SK-N-MC (cell line): ENCODE data around the gene IL4R.
"Not testable (repeated sequence)": the region's sequence is repeated elsewhere in the genome, so short reads cannot be mapped to it uniquely, and the experiment has no call there.

Source experiments
- DNase-seq: peaks from one replicate; pipeline ENCODE4 v3.0.0-alpha.2; 2011; ENCODE audit warnings: low read depth, low spot score
- H3K27ac ChIP-seq: fragments of 200-600 bp; sonication (generic); 2 replicates; pipeline ENCODE4 v1.5.1; 2016; ENCODE audit warnings: mixed run types
- H3K36me3 ChIP-seq: fragments of 200-600 bp; sonication (generic); 2 replicates; pipeline ENCODE4 v1.6.1; 2017; ENCODE audit warnings: antibody characterized with exemption, low read length, mixed read lengths; ENCODE audit not compliant: insufficient read depth
- H3K4me3 ChIP-seq: fragments of 200-600 bp; sonication (generic); 2 replicates; pipeline ENCODE4 v1.5.1; 2016
- H3K9ac ChIP-seq: fragments of 200-600 bp; sonication (generic); 2 replicates; pipeline ENCODE4 v1.8.0; 2017; ENCODE audit warnings: mixed run types, mixed read lengths; ENCODE audit not compliant: insufficient read length
- H3K9me3 ChIP-seq: fragments of 200-600 bp; sonication (generic); 2 replicates; pipeline ENCODE4 v1.6.1; 2017; ENCODE audit warnings: low read depth, mild to moderate bottlenecking, antibody characterized with exemption, low read length, moderate library complexity, mixed read lengths
- EZH2 ChIP-seq: fragments of 200-600 bp; sonication (generic); IDR thresholded peaks from one replicate; pipeline ENCODE4 v1.6.1; 2017; ENCODE audit warnings: antibody characterized with exemption
- FOXP2 ChIP-seq: optimal IDR thresholded peaks from 2 replicates; pipeline ENCODE3; 2011; ENCODE audit warnings: mild to moderate bottlenecking, moderate library complexity; ENCODE audit not compliant: insufficient read depth; ENCODE audit errors: extremely low read length, control extremely low read depth
- POLR2AphosphoS5 ChIP-seq: IDR thresholded peaks from 2 replicates; pipeline ENCODE4 v1.6.1; 2012; ENCODE audit warnings: mild to moderate bottlenecking, low read depth, low read length, borderline replicate concordance

IL4R gene

DNA sequence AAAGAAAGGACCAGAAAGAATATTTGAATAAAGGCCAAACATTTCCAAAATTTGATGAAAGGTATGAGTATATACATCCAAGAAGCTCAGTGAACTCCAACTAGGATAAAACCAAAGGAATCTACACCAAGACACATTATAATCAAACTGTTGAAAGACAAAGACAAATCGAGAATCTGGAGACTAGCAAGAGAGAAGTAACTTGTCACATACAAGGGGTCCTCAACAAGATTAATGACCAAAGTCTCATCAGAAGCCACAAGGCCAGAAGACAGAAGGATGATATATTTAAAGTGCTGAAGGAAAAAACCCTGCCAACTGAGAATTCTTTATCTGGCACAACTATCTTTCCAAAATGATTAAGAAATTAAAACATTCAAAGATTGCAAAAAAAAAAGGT is 78.9 kb downstream of the IL4R start:
- H3K9ac ChIP-seq, result no peak overlapping the region
- no peak for DNase-seq
- H3K9me3 ChIP-seq, result peaks cover 5% of the 10 kb centered on the region; the same call in 1 of the 2 replicates
- no peak overlapping the region for H3K4me3 ChIP-seq
- TF ChIP-seq POLR2AphosphoS5 (no peak), FOXP2 (no peak), EZH2 (no peak)
- H3K36me3 ChIP-seq, result no peaks in the 10 kb centered on the region
- no peak overlapping the region for H3K27ac ChIP-seq

DNA sequence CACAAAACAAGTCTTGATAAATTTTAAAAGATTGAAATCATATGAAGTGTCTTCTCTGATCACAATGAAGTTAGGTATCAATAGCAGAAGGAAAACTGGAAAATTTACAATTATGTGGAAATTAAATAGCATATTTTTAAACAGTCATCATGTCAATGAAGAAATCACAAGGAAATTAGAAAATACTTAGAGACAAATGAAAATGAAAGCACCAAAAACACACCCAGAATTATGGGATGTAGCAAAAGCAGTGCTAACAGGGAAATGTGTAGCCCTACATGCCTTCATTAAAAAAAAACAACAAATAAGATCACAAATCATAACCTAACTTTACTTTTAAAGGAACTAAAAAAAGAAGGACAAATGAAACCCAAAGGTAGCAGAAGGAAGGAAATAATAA is 80.7 kb downstream of the IL4R start:
- Histone ChIP-seq H3K36me3 (no peaks in the 10 kb centered on the region), H3K9me3 (peaks cover 5% of the 10 kb centered on the region; the same call in 1 of the 2 replicates), H3K9ac (no peak overlapping the region), H3K4me3 (no peak overlapping the region), H3K27ac (no peak overlapping the region)
- no peak for TF ChIP-seq POLR2AphosphoS5
- TF ChIP-seq FOXP2, result no peak
- no peak for TF ChIP-seq EZH2
- DNase-seq, result no peak

DNA sequence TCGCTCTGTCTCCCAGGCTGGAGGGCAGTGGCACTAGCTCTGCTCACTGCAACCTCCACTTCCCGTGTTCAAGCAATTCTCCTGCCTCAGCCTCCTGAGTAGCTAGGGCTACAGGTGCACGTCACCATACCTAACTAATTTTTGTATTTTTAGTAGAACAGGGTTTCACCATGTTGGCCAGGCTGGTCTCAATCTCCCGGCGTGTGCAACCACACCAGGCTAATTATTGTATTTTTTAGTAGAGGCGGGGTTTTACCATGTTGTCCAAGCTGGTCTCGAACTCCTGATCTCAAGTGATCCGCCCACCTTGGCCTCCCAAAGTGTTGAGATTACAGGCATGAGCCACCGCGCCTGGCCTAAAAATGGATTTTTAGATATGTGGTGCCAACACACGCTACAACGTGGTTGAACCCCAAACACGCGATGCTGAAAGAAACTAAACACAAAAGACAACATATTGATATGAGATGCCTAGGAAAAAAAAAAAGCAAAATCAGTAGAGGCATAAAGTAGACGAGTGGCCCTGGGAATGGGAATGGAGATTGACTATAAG is 84.6 kb downstream of the IL4R start:
- H3K36me3 ChIP-seq, H3K9me3 ChIP-seq, H3K27ac ChIP-seq, H3K9ac ChIP-seq, H3K4me3 ChIP-seq, DNase-seq: not testable (repeated sequence)

DNA sequence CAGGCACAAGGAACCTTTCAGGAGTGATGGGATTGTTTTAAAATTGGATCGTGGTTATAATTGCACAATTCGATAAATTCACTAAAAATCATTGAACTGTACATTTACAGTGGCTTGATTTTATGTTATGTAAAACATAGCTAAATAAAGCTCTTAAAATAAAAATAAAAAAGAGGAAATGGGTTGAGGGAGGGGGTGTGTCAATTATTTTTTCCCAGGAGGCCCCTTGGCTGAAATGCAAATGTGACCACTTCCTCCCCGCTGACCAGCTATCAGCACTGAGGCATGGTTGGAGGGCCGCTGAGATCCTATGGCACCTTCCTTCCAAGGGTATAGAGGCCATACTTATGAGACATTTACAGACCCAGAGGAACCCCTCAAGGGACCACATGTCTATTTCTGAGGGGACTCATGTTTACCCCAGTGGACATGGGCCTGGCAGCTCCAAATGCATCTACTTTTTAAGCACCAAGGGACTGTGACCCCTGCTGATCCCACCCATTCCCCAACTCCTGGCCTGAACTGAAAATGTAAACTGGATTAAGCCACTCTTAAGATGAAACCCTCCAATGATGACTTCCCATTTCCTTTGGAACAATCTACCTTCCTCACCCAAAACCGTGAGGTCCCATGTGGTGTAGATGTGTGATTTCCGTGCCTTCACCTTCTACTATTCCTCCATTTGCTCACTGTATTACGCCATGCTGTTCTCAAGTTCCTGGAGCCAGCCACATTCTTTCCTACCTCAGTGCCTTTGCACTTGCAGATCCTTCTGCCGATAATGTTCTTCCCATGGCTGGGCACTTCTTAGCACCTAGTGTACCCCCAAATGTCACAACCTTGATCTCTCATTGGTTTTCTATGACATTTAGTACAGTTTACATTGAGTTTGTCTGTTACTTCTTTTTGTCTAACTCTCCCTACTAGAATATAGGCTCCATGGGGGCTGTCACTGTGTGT is 85.4 kb downstream of the IL4R start:
- H3K9ac ChIP-seq, result no peak overlapping the region
- H3K4me3 ChIP-seq, result no peak overlapping the region
- H3K27ac ChIP-seq, result no peak overlapping the region
- no peak for DNase-seq
- no peaks in the 10 kb centered on the region for H3K36me3 ChIP-seq
- no peak for TF ChIP-seq FOXP2
- no peak for TF ChIP-seq POLR2AphosphoS5
- TF ChIP-seq EZH2, result no peak
- peaks cover 5% of the 10 kb centered on the region; the same call in 1 of the 2 replicates for H3K9me3 ChIP-seq

DNA sequence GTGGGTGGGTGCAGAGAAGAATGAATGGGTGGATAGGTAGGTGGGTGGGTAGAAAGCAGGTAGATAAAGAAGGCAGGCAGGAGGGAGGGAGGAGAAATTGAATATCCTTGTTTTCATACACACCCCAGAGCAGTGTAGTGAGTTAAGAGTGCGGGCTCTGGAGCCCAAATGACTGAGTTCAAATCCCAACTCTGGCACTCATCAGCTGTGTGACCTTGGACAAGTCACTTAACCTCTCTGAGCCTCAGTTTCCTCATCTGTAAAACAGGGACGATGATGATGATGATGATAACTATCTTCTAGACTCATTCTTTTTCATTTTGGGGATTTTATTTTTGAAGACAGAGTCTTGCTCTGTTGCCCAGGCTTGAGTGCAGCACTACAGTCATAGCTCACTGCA is 86.2 kb downstream of the IL4R start:
- DNase-seq, result no peak
- peaks cover 5% of the 10 kb centered on the region; the same call in 1 of the 2 replicates for H3K9me3 ChIP-seq
- H3K4me3 ChIP-seq, result no peak overlapping the region
- no peak for TF ChIP-seq FOXP2
- TF ChIP-seq EZH2, result no peak
- no peak for TF ChIP-seq POLR2AphosphoS5
- H3K9ac ChIP-seq, result no peak overlapping the region
- no peak overlapping the region for H3K27ac ChIP-seq
- no peaks in the 10 kb centered on the region for H3K36me3 ChIP-seq

DNA sequence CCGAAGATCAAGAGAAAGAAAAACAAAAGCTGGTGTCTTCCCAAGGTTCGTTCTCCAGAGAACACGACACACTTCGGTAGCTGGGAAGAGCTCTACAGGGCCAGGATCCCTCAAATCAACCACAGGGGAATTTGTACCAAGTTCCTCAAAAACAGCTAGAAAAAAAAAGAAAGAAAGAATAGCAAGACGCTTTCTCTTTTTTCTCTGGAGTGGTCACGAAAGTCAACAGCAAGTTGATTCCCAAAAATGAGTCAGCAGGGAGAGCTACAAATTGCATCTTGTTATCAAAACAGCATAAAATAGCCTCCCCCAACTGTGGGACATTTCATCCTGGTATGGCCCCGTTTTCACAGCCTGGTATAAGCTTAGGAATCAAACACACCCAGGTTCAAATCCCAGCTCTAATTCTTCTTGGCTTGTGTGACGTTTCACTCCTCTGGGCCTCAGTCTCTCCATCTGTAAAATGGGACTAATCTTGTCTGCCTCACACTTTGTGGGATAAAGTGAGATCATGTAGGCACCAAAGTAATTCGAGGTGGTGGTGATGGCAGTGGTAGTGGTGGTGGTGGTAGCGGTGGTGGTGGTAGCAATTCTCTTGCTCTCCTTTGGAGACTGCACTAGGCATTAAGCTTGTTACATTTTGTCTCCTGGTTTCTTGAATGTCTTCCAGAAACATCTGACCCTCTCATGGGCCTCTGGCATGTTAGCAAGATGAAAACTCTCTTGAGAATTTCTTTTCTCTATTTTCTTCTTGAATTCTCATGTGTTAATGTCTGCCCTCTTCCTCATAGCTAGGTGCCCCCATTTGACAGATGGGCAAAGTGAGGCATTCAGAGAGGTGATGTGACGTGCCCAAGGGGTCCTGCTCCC is 87.2 kb downstream of the IL4R start:
- Histone ChIP-seq H3K9me3 (peaks cover 5% of the 10 kb centered on the region; the same call in 1 of the 2 replicates), H3K27ac (no peak overlapping the region), H3K4me3 (no peak overlapping the region), H3K36me3 (no peaks in the 10 kb centered on the region), H3K9ac (no peak overlapping the region)
- no peak for TF ChIP-seq FOXP2
- TF ChIP-seq EZH2, result no peak
- TF ChIP-seq POLR2AphosphoS5, result no peak
- no peak for DNase-seq

DNA sequence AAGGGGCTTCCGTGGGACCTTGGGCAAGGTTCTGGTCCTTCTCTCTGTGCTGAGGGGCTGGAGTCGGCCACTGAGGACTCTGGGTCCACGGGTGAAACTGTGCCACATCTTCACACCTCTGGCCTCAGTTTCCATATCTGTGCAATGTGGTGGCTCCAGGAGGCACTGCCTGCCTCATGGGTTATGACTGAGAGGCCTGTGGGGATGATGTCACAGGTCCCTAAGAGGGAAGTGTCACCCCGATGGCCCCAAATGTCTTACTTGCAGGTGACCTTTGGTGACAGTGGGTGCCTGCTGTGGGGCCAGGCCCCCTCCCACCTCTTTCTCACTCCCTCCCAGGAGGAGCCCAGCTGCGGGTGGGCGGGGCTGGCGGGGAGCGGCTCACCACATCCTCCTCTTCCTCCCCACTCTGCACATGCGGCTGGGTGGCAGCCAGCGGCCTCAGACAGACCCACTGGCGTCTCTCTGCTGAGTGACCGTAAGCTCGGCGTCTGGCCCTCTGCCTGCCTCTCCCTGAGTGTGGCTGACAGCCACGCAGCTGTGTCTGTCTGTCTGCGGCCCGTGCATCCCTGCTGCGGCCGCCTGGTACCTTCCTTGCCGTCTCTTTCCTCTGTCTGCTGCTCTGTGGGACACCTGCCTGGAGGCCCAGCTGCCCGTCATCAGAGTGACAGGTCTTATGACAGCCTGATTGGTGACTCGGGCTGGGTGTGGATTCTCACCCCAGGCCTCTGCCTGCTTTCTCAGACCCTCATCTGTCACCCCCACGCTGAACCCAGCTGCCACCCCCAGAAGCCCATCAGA is 88.2 kb downstream of the IL4R start, which contains the start of gene IL21R:
IL21R (plus strand) TSS at position 407 of the 801 bp plus-strand sequence. CDS start 27,898 bp downstream, outside the sequence.
- TF ChIP-seq FOXP2 (no peak), POLR2AphosphoS5 (no peak), EZH2 (no peak)
- H3K9ac ChIP-seq, result no peak within 1 kb of the TSS
- H3K27ac ChIP-seq, result no peak within 1 kb of the TSS
- no peaks in the 10 kb centered on the region for H3K36me3 ChIP-seq
- H3K9me3 ChIP-seq, result no peaks in the 10 kb centered on the region
- DNase-seq, result no peak
- no peak within 1 kb of the TSS for H3K4me3 ChIP-seq
